SK-N-SH (cell line): ENCODE data around the gene TMEM14C. TPM values are rescaled to one million over a fixed set of nuclear protein-coding genes. Genes with fewer than 3 reads are reported as not detected.

Source experiments
- CTCF ChIA-PET: fragments of 300-600, 350-600 bp; formaldehyde crosslinking; extraction: SDS; loops from one replicate; lab custom pipeline; 2021; lab: Yijun Ruan, JAX
- POLR2A ChIA-PET: fragments of 350-600 bp; sonication (Branson Sonifier 250); formaldehyde crosslinking; extraction: SDS; loops from one replicate; lab custom pipeline; 2020; ENCODE audit warnings: antibody characterized with exemption, inconsistent platforms; lab: Yijun Ruan, JAX
- DNase-seq: peaks from one replicate; pipeline ENCODE4 v3.0.0; 2012
- H2AFZ ChIP-seq: fragments of 200-600 bp; sonication (generic); 2 replicates; pipeline ENCODE4 v1.8.1; 2016; ENCODE audit warnings: antibody characterized with exemption, mild to moderate bottlenecking, low read depth
- H3F3A ChIP-seq: fragments of 200-600 bp; sonication (generic); replicated peaks from 2 replicates; pipeline ENCODE3; 2016; ENCODE audit warnings: antibody characterized with exemption, mild to moderate bottlenecking; ENCODE audit not compliant: insufficient read depth
- H3K27ac ChIP-seq, 2 experiments: fragments of 200-500 bp in 1 of 2; fragments of 200-600 bp in 1 of 2; sonication (Bioruptor generic) in 1 of 2; sonication (generic), shearing (Covaris generic) in 1 of 2; 2 replicates each; pipeline versions ENCODE4 v1.5.1 to v1.6.1; 2014 to 2016; ENCODE audit warnings: low read depth in 2 of 2, inconsistent platforms in 1 of 2, low read length in 1 of 2, mild to moderate bottlenecking in 1 of 2, mixed read lengths in 1 of 2
- H3K27me3 ChIP-seq: fragments of 200-600 bp; sonication (generic), shearing (Covaris generic); 2 replicates; pipeline ENCODE4 v1.6.1; 2016; ENCODE audit warnings: mixed run types; ENCODE audit not compliant: insufficient read depth
- H3K36me3 ChIP-seq, 2 experiments: fragments of 200-500 bp in 1 of 2; fragments of 200-600 bp in 1 of 2; sonication (Bioruptor generic) in 1 of 2; sonication (generic) in 1 of 2; replicated peaks in 1 of 2; 2 replicates each; pipeline versions ENCODE3 to v1.5.1; 2014 to 2016; ENCODE audit warnings: low read length in 1 of 2, mild to moderate bottlenecking in 1 of 2; ENCODE audit not compliant: insufficient read depth in 2 of 2, control insufficient read depth in 1 of 2
- H3K4me1 ChIP-seq, 2 experiments: fragments of 200-500 bp in 1 of 2; fragments of 200-600 bp in 1 of 2; sonication (Bioruptor generic) in 1 of 2; sonication (generic), shearing (Covaris generic) in 1 of 2; 2 replicates each; pipeline versions ENCODE4 v1.5.1 to v1.6.1; 2014 to 2016; ENCODE audit warnings: low read depth in 1 of 2, low read length in 1 of 2, mixed run types in 1 of 2; ENCODE audit not compliant: insufficient read depth in 2 of 2, control insufficient read depth in 1 of 2
- H3K4me2 ChIP-seq: fragments of 200-600 bp; sonication (generic), shearing (Covaris generic); 2 replicates; pipeline ENCODE4 v1.6.1; 2017; ENCODE audit warnings: mixed run types
- H3K4me3 ChIP-seq, 2 experiments: fragments of 200-500 bp in 1 of 2; fragments of 200-600 bp in 1 of 2; sonication (Bioruptor generic) in 1 of 2; sonication (generic), shearing (Covaris generic) in 1 of 2; 2 replicates each; pipeline versions ENCODE4 v1.5.1 to v1.8.1; 2014 to 2016; ENCODE audit warnings: low read depth in 2 of 2, inconsistent platforms in 1 of 2, low read length in 1 of 2, mild to moderate bottlenecking in 1 of 2, mixed read lengths in 1 of 2, moderate library complexity in 1 of 2
- H3K79me2 ChIP-seq: fragments of 200-600 bp; sonication (generic); 2 replicates; pipeline ENCODE4 v1.8.1; 2017; ENCODE audit warnings: mild to moderate bottlenecking; ENCODE audit not compliant: insufficient read depth
- H3K9ac ChIP-seq: fragments of 200-600 bp; sonication (generic); 2 replicates; pipeline ENCODE4 v1.6.1; 2017; ENCODE audit warnings: mixed run types
- H3K9me2 ChIP-seq: fragments of 200-600 bp; sonication (generic); 2 replicates; pipeline ENCODE4 v1.6.1; 2017; ENCODE audit warnings: mixed run types
- H3K9me3 ChIP-seq: fragments of 200-600 bp; sonication (generic); 2 replicates; pipeline ENCODE4 v1.6.1; 2017; ENCODE audit warnings: mixed run types, mild to moderate bottlenecking, moderate library complexity
- H4K20me1 ChIP-seq: fragments of 200-600 bp; sonication (generic); 2 replicates; pipeline ENCODE4 v1.6.1; 2017; ENCODE audit warnings: mild to moderate bottlenecking, mixed run types; ENCODE audit not compliant: insufficient read depth
- EP300 ChIP-seq, 2 experiments: IDR thresholded peaks; 2 replicates each; pipeline versions ENCODE4 v1.4.0 to v1.6.1; 2012; ENCODE audit warnings: borderline replicate concordance in 1 of 2, low read depth in 1 of 2, low read length in 1 of 2
- GABPA ChIP-seq: IDR thresholded peaks from 2 replicates; pipeline ENCODE4 v1.4.0; 2012; ENCODE audit warnings: low read depth, mild to moderate bottlenecking
- NFIC ChIP-seq: IDR thresholded peaks from 2 replicates; pipeline ENCODE4 v1.4.0; 2012; ENCODE audit warnings: borderline replicate concordance
- RAD21 ChIP-seq: IDR thresholded peaks from 2 replicates; pipeline ENCODE4 v1.6.1; 2012; ENCODE audit warnings: mild to moderate bottlenecking, low read length
- RCOR1 ChIP-seq: fragments of 150-350 bp; IDR thresholded peaks from 2 replicates; pipeline ENCODE4 v1.6.1; 2017; ENCODE audit warnings: antibody characterized with exemption, low read length
- RFX5 ChIP-seq: IDR thresholded peaks from 2 replicates; pipeline ENCODE4 v1.6.1; 2012; ENCODE audit warnings: mild to moderate bottlenecking, improper control_type of control experiment, low read length
- RXRA ChIP-seq: IDR thresholded peaks from 2 replicates; pipeline ENCODE4 v1.4.0; 2012; ENCODE audit warnings: low read depth, mild to moderate bottlenecking, borderline replicate concordance
- SIN3A ChIP-seq: IDR thresholded peaks from 2 replicates; pipeline ENCODE4 v1.6.1; 2012; ENCODE audit warnings: low read depth, mild to moderate bottlenecking, low read length, moderate library complexity, borderline replicate concordance
- TEAD4 ChIP-seq: IDR thresholded peaks from 2 replicates; pipeline ENCODE4 v1.4.0; 2012; ENCODE audit warnings: mild to moderate bottlenecking, borderline replicate concordance; ENCODE audit not compliant: insufficient read depth
- USF1 ChIP-seq: IDR thresholded peaks from 2 replicates; pipeline ENCODE4 v1.4.0; 2012; ENCODE audit warnings: low read depth, borderline replicate concordance
- USF2 ChIP-seq: fragments of 150-350 bp; IDR thresholded peaks from 2 replicates; pipeline ENCODE4 v1.6.1; 2017; ENCODE audit warnings: antibody characterized with exemption, low read length, low read depth, borderline replicate concordance
- YY1 ChIP-seq: IDR thresholded peaks from 2 replicates; pipeline ENCODE4 v1.4.0; 2012; ENCODE audit warnings: low read depth, mild to moderate bottlenecking
- WGBS: methylation state at CpG from one replicate; pipeline ENCODE4 v1.1.6; 2017; ENCODE audit warnings: low lambda C conversion rate; 5-methylcytosine and 5-hydroxymethylcytosine counted together
- polyA plus RNA-seq, 3 experiments: library from polyadenylated mRNA; depleted of rRNA; stranded (reverse); fragments of >200 nt; gene quantifications; 2 replicates each; pipeline ENCODE4 v1.2.3, GENCODE V29; 2012
- TF ChIP-seq, protein P1 (sequence below): IDR thresholded peaks from 2 replicates; pipeline ENCODE4 v1.4.0; 2012; ENCODE audit warnings: low read depth, borderline replicate concordance
- TF ChIP-seq, protein P2 (sequence below): IDR thresholded peaks from 2 replicates; pipeline ENCODE4; 2012
- TF ChIP-seq, protein P3 (sequence below): fragments of 150-350 bp; IDR thresholded peaks from 2 replicates; pipeline ENCODE4 v1.6.1; 2016; ENCODE audit warnings: mild to moderate bottlenecking, low read depth, low read length
- TF ChIP-seq, protein P4 (sequence below): IDR thresholded peaks from 2 replicates; pipeline ENCODE4 v1.4.0; 2012; ENCODE audit warnings: low read depth
- TF ChIP-seq, protein P5 (sequence below): fragments of 200-600 bp; sonication (generic); IDR thresholded peaks from 2 replicates; pipeline ENCODE4 v1.6.1; 2017; ENCODE audit warnings: antibody characterized with exemption, mild to moderate bottlenecking, moderate library complexity

The TMEM14C gene
- polyA plus RNA-seq, 1 of the 3 experiments (the other 2 are of a cell fraction): 199 TPM

DNA sequence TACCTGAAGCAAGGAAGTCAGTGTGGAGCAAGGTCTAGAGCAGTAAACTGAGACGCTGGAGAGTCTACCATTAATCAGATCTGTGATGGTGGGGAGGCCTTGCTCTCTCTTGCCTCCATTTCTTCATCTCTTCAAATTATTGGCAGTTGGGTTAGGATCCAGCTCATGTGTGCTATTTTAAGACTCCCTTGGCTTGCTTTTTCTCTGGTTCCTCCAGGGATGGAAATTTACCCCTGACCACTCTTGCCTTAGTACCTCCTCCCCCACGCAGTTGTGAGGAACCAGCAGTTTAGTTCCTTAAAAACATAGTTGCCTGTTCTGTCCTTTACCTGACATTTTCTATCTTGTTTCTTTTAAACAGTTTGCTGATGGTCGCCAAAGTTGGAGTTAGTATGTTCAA, 7.4 kb downstream of the TMEM14C start:
- Histone ChIP-seq H3K36me3 (peaks cover 29 to 34% of the 10 kb centered on the region in 2 experiments), H3K4me3 (no peak overlapping the region), H3K4me2 (no peak overlapping the region), H3F3A (peaks cover 5% of the 10 kb centered on the region), H3K9me2 (no peaks in the 10 kb centered on the region), H3K79me2 (peaks cover 28% of the 10 kb centered on the region; the same call in 1 of the 2 replicates), H2AFZ (no peak overlapping the region), H3K4me1 (no peaks in the 10 kb centered on the region), H4K20me1 (no peaks in the 10 kb centered on the region), H3K27ac (no peak overlapping the region), H3K9ac (no peak overlapping the region), H3K27me3 (no peaks in the 10 kb centered on the region), H3K9me3 (no peaks in the 10 kb centered on the region)
- TF ChIP-seq TEAD4 (no peak), EP300 (IDR thresholded peaks at IDR 0.05; ENCODE audit: borderline replicate concordance in 1 of 2, low read depth in 1 of 2, low read length in 1 of 2) (no peak)
- TF ChIP-seq, protein P1, sequence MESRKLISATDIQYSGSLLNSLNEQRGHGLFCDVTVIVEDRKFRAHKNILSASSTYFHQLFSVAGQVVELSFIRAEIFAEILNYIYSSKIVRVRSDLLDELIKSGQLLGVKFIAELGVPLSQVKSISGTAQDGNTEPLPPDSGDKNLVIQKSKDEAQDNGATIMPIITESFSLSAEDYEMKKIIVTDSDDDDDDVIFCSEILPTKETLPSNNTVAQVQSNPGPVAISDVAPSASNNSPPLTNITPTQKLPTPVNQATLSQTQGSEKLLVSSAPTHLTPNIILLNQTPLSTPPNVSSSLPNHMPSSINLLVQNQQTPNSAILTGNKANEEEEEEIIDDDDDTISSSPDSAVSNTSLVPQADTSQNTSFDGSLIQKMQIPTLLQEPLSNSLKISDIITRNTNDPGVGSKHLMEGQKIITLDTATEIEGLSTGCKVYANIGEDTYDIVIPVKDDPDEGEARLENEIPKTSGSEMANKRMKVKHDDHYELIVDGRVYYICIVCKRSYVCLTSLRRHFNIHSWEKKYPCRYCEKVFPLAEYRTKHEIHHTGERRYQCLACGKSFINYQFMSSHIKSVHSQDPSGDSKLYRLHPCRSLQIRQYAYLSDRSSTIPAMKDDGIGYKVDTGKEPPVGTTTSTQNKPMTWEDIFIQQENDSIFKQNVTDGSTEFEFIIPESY: no peak
- POLR2A ChIA-PET: no interaction called here
- 70% methylated on average over 3 of the region's 3 CpGs for WGBS
- DNase-seq: no peak
- CTCF ChIA-PET: interaction anchor here (1.3 kb wide), 1 partner anchor 220 kb away, joined by 3 read pairs; no protein-coding TSS in a partner anchor

DNA sequence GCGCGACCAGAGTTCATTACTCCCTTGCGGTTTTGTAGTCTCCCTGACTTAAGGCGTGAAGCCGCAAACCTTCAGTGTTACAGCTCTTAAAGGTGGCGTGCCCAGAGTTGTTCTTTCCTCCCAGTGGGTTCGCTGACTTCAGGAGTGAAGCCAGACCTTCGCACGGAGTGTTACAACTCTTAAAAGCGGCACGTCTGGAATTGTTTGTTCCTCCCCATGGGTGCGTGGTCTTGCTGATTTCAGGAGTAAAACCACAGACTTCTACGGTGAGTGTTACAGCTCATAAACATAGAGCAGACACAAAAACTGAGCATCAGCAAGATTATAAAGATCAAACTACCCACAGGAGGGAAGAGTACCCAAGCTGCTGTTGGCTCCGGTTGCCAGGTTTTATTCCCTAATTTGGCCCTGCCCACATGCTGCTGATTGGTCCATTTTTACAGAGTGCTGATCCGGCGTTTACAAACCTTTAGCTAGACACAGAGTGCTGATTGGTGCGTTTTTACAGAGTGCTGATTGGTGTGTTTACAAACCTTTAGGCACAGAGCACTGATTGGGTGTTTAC, 10.4 kb downstream of the TMEM14C start:
- Histone ChIP-seq H3K27ac (no peak overlapping the region), H2AFZ (no peak overlapping the region), H3F3A (peaks cover 8% of the 10 kb centered on the region), H4K20me1 (no peaks in the 10 kb centered on the region), H3K4me1 (no peaks in the 10 kb centered on the region), H3K9ac (no peak overlapping the region), H3K36me3 (peaks cover 27 to 28% of the 10 kb centered on the region in 2 experiments), H3K4me2 (no peak overlapping the region), H3K9me3 (no peaks in the 10 kb centered on the region)
- no peak for DNase-seq
- TF ChIP-seq SIN3A: no peak
- no peak for TF ChIP-seq RCOR1
- TF ChIP-seq RAD21: no peak
- no peak for TF ChIP-seq NFIC
- TF ChIP-seq, protein P2, sequence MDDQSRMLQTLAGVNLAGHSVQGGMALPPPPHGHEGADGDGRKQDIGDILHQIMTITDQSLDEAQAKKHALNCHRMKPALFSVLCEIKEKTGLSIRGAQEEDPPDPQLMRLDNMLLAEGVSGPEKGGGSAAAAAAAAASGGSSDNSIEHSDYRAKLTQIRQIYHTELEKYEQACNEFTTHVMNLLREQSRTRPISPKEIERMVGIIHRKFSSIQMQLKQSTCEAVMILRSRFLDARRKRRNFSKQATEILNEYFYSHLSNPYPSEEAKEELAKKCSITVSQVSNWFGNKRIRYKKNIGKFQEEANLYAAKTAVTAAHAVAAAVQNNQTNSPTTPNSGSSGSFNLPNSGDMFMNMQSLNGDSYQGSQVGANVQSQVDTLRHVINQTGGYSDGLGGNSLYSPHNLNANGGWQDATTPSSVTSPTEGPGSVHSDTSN: no peak
- no peak for TF ChIP-seq USF1
- TF ChIP-seq, protein P3, sequence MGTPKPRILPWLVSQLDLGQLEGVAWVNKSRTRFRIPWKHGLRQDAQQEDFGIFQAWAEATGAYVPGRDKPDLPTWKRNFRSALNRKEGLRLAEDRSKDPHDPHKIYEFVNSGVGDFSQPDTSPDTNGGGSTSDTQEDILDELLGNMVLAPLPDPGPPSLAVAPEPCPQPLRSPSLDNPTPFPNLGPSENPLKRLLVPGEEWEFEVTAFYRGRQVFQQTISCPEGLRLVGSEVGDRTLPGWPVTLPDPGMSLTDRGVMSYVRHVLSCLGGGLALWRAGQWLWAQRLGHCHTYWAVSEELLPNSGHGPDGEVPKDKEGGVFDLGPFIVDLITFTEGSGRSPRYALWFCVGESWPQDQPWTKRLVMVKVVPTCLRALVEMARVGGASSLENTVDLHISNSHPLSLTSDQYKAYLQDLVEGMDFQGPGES: no peak
- no peak for TF ChIP-seq USF2
- TF ChIP-seq YY1: no peak
- TF ChIP-seq, protein P4, sequence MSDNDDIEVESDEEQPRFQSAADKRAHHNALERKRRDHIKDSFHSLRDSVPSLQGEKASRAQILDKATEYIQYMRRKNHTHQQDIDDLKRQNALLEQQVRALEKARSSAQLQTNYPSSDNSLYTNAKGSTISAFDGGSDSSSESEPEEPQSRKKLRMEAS: no peak
- TF ChIP-seq, protein P5, sequence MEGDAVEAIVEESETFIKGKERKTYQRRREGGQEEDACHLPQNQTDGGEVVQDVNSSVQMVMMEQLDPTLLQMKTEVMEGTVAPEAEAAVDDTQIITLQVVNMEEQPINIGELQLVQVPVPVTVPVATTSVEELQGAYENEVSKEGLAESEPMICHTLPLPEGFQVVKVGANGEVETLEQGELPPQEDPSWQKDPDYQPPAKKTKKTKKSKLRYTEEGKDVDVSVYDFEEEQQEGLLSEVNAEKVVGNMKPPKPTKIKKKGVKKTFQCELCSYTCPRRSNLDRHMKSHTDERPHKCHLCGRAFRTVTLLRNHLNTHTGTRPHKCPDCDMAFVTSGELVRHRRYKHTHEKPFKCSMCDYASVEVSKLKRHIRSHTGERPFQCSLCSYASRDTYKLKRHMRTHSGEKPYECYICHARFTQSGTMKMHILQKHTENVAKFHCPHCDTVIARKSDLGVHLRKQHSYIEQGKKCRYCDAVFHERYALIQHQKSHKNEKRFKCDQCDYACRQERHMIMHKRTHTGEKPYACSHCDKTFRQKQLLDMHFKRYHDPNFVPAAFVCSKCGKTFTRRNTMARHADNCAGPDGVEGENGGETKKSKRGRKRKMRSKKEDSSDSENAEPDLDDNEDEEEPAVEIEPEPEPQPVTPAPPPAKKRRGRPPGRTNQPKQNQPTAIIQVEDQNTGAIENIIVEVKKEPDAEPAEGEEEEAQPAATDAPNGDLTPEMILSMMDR: no peak
- TF ChIP-seq RFX5: no peak
- no peak for TF ChIP-seq RXRA
- no peak for TF ChIP-seq GABPA
- TF ChIP-seq, all 33 proteins: peak for 0
- WGBS: 99% methylated on average over 15 of the region's 17 CpGs
- POLR2A ChIA-PET: interaction anchor here (0.7 kb wide), 1 partner anchor 34 kb away, joined by 3 read pairs; no protein-coding TSS in a partner anchor
- no peaks in the 10 kb centered on the region for H3K27me3 ChIP-seq
- H3K9me2 ChIP-seq: no peaks in the 10 kb centered on the region
- no peak overlapping the region for H3K4me3 ChIP-seq
- CTCF ChIA-PET: no interaction called here
- peaks cover 8% of the 10 kb centered on the region; the same call in 1 of the 2 replicates for H3K79me2 ChIP-seq
